Osteocyte (in vitro differentiated cells): Measurements from ENCODE around the gene ZNF438. TPM values are rescaled to one million over a fixed set of nuclear protein-coding genes. Genes with fewer than 3 reads are reported as not detected.

Source experiments
- DNase-seq: peaks from one replicate; pipeline ENCODE4 v3.0.0; 2021; ENCODE audit warnings: mixed read lengths; ENCODE audit not compliant: unreplicated experiment; ENCODE audit errors: extremely low spot score
- H3K27ac Mint-ChIP-seq: one replicate; pipeline ENCODE4 v1.8.0; 2021; ENCODE audit warnings: mild to moderate bottlenecking, mixed read lengths; ENCODE audit not compliant: unreplicated experiment
- H3K27me3 Mint-ChIP-seq: one replicate; pipeline ENCODE4 v1.8.0; 2021; ENCODE audit warnings: mixed read lengths; ENCODE audit not compliant: unreplicated experiment
- H3K36me3 Mint-ChIP-seq: one replicate; pipeline ENCODE4 v1.8.0; 2021; ENCODE audit warnings: mixed read lengths; ENCODE audit not compliant: unreplicated experiment
- H3K4me1 Mint-ChIP-seq: one replicate; pipeline ENCODE4 v1.8.0; 2021; ENCODE audit warnings: mixed read lengths; ENCODE audit not compliant: unreplicated experiment
- H3K4me3 Mint-ChIP-seq: one replicate; pipeline ENCODE4 v1.8.0; 2021; ENCODE audit warnings: mild to moderate bottlenecking, moderate library complexity, mixed read lengths; ENCODE audit not compliant: unreplicated experiment
- H3K9me3 Mint-ChIP-seq: one replicate; pipeline ENCODE4 v1.8.0; 2021; ENCODE audit warnings: mixed read lengths; ENCODE audit not compliant: unreplicated experiment
- CTCF ChIP-seq: fragments of 200-600 bp; sonication (generic); IDR thresholded peaks from 2 replicates; pipeline ENCODE4 v1.5.0; 2021; ENCODE audit warnings: antibody characterized with exemption, mild to moderate bottlenecking, moderate library complexity
- total RNA-seq: library from RNA; stranded (reverse); gene quantifications from 2 replicates; pipeline ENCODE4 v1.2.1, GENCODE V29; 2021

The ZNF438 gene
- total RNA-seq, 1 donor from 2014 or later: 4.8 TPM

- DNase-seq: no peak
- no peak for TF ChIP-seq CTCF
- H3K36me3 Mint-ChIP-seq: peaks cover 9% of the 10 kb centered on the region
- no peaks in the 10 kb centered on the region for H3K4me1 Mint-ChIP-seq
- no peak overlapping the region for H3K27ac Mint-ChIP-seq
- no peaks in the 10 kb centered on the region for H3K27me3 Mint-ChIP-seq
- no peaks in the 10 kb centered on the region for H3K9me3 Mint-ChIP-seq
- no peak overlapping the region for H3K4me3 Mint-ChIP-seq
Observed at GRCh38 chr10:30840395-30841050, 191.1 kb downstream of the ZNF438 start.

GRCh38 chr10:30839652-30840051 lies 192.0 kb downstream of the ZNF438 start:
- Mint-ChIP-seq H3K27ac (no peak overlapping the region), H3K4me3 (no peak overlapping the region), H3K27me3 (no peaks in the 10 kb centered on the region), H3K9me3 (no peaks in the 10 kb centered on the region), H3K4me1 (no peaks in the 10 kb centered on the region), H3K36me3 (peaks cover 4% of the 10 kb centered on the region)
- TF ChIP-seq CTCF: no peak
- no peak for DNase-seq

GRCh38 chr10:30836406-30836805 lies 195.3 kb downstream of the ZNF438 start:
- Mint-ChIP-seq H3K9me3 (no peaks in the 10 kb centered on the region), H3K27ac (no peak overlapping the region), H3K4me3 (no peak overlapping the region), H3K27me3 (no peaks in the 10 kb centered on the region), H3K4me1 (peaks cover 18% of the 10 kb centered on the region), H3K36me3 (peaks cover 3% of the 10 kb centered on the region)
- TF ChIP-seq CTCF: no peak
- DNase-seq: no peak

- H3K9me3 Mint-ChIP-seq: no peaks in the 10 kb centered on the region
- H3K27me3 Mint-ChIP-seq: no peaks in the 10 kb centered on the region
Observed at GRCh38 chr10:30835146-30835545, 196.5 kb downstream of the ZNF438 start.

GRCh38 chr10:30834651-30835050 lies 197.0 kb downstream of the ZNF438 start:
- Mint-ChIP-seq H3K4me3 (no peak overlapping the region), H3K36me3 (peaks cover 3% of the 10 kb centered on the region), H3K27me3 (no peaks in the 10 kb centered on the region), H3K4me1 (peaks cover 24% of the 10 kb centered on the region), H3K9me3 (no peaks in the 10 kb centered on the region), H3K27ac (no peak overlapping the region)
- TF ChIP-seq CTCF: no peak
- no peak for DNase-seq

More at GRCh38 chr10:30835146-30835545, 196.5 kb downstream of the ZNF438 start:
- no peak overlapping the region for H3K27ac Mint-ChIP-seq
- peaks cover 3% of the 10 kb centered on the region for H3K36me3 Mint-ChIP-seq
- no peak for TF ChIP-seq CTCF
- peaks cover 24% of the 10 kb centered on the region for H3K4me1 Mint-ChIP-seq
- H3K4me3 Mint-ChIP-seq: no peak overlapping the region
- no peak for DNase-seq
